GM21786 (cell line): ENCODE measurements around the gene UNG.

Source experiments
- ATAC-seq: cut with Tn5 transposase; IDR thresholded peaks from one replicate; pipeline ENCODE4 v1.9.1; 2021; ENCODE audit not compliant: unreplicated experiment

Gene UNG

DNA sequence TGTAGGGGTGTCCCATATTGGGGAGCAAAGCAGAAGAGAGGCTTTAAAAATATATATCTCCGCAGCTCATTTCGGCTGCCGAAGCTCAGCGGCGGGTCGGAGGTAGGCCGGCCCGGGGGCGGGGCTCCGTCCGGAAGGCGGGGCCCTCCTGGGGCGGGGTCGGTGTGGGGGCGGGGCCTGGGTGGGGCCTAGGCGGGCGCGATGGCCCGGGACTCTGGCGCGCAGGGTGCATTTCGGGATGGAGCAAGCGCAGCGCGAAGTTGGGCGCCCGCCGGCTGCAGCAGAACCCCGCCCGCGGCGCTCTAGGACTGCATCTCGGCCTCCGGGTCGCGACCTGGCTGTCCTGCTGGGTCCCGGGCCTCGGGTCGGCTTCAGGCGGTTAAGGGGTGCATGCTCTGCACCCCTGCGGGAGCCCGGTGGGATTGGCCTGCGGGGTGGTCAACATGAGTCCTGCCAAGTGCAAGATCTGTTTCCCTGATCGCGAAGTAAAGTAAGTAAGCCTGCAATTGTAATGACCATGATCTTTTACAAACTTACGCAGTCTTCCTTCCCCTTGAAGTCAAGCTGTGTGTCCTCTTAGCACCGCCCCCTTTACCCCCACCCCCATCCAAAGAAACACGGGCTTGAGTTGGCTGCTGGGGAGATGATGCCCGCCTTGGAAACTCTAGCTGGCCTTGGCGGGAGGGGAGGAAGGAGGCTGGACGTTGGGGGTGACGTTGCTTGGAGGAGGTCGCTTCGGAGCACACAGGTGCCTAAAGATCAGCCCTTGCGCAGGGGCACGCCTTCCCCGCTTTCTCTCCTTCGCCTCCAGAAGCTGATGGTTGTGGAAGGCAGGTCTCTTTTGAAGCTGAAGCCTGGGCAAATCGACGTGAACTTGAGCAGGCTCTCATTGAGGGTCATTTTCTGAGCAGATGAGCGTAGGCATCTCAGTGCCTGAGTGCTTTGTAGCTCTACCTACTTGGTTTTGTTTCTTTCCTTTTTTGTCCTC, 57.3 kb downstream of the UNG start:
- peak; percentile 86 for ATAC-seq

DNA sequence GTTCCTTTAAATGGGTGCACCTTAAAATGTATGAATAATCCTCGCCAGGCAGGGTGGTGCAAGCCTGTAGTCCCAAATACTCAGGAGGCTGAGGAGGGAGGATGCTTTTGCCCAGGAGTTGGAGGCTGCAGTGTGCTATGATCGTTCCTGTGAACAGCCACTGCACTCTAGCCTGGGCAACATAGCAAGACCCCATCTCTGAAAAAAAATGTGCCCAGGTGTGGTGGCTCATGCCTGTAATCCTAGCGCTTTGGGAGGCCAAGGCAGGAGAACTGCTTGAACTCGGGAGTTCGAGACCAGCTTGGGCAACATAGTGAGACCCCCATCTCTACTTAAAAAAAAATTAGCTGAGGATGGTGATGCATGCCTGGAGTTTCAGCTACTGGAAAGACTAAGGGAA, 58.6 kb downstream of the UNG start:
- ATAC-seq, result no peak

DNA sequence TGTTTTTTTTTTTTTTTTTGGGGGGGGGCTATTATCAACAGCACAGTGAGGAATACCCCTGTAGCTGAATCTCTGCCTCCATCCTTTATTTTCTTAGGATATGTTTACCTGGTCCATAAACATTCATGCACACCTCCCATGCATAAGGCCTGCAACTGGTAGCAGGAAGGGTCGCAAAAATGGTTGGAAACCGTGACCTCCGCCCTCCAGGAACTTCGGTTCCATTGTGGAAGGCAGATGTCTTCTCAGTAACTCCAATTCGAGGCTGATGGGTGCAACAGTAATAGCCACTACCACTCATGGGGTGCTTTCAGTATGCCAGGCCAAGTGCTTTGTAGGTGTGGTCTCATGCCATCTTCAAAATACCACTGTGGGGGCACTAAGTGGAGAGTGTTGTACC, 59.2 kb downstream of the UNG start:
- no peak for ATAC-seq

DNA sequence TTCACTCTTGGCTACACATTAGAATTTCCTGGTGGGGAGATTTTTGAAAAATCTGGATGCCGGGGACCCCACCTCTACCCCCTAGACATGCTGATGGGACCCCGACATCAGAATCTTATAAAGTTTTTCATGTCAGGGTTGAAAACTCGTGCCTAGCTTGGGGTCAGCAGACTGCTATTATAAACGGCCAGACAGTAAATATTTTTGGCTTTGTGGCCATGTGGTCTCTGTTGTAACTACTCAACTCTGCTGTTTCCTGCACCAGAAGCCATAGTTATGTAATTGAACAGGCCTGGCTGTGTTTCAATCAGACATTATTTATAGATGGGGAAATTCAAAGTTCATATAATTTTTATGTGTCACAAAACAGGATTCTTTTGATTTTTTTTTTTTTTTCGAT, 60.6 kb downstream of the UNG start:
- ATAC-seq, result no peak

DNA sequence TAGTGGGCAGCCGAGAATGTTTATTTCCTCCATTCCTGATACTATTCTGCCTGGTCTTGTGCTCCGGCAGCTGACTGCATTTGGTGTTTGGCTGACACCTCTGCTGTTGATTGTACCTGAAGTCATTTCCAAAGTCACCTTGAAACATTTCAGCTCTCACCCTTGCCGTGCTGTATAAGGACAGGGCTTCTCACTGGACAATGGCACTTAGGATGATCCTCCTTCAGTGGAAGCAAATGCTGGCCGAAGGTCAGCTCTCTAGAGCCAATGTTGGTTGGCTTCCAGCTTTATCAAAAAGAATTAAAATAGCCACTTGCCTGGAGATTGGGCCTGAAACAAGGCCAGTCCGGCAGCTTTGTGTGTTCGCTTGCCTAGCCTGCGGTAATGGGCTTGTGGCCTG, 63.0 kb downstream of the UNG start:
- no peak for ATAC-seq
